NCI-H2196 treated with DMSO at 0.1 percent for 48 hours (cell line): ENCODE data around the gene MB.

Source experiments
- DNase-seq: peaks from one replicate; lab custom pipeline; 2025; ENCODE audit not compliant: unreplicated experiment; lab: John Stamatoyannopoulos, UW

The MB gene

DNA sequence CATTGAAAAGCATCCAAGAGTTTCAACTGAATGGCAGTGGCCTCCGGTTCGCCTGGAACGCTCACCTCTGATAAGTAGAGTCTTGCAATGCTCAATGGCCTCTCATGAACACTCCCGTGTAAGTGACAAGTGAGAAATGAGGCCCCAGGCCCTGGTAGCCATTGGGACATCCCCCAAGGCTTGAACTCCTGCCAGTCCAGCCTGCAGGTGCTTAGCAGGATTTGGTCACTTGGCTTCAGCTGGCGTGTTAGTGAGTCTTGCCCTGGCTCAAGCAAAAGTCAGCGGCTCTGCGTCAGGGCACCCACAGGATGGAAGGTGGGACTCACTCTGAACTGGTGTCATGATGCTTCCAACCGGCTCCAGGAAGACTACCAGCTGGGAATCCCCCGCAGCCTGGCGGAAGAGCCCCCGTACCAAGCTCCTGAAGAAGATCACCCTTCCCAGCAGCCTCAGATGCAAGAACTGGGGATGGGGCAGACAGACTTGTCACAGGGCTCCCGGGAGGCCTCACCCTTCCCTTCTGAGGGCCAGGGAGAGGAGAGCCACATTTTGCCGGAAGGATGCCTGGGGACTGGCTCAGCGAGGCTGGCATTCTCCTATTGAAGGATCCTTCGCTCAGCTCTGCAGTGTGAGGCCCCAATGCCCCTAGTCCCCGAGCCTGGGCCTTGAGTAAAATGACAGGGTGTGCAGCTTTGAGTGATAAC is 19.3 kb downstream of the MB start:
- no peak for DNase-seq

DNA sequence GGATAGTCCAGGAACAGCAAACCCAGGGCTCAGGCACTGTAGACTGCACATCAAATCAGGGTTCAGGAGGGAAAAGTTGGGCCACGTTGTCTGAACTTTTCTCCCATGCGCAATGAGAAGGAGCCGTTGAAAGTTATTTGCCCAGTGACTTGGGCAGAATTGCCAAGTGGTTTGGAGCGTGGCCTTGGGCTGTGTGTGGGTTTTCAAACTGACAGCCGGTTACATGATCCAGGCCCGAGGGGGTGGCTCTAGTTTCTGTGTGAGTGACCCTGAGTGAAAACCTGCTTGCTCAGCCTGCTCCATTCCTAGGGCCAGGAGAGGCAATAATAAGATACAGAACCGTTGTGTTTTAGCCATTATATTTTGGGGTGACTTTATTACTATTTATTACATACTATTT is 20.3 kb downstream of the MB start:
- no peak for DNase-seq

DNA sequence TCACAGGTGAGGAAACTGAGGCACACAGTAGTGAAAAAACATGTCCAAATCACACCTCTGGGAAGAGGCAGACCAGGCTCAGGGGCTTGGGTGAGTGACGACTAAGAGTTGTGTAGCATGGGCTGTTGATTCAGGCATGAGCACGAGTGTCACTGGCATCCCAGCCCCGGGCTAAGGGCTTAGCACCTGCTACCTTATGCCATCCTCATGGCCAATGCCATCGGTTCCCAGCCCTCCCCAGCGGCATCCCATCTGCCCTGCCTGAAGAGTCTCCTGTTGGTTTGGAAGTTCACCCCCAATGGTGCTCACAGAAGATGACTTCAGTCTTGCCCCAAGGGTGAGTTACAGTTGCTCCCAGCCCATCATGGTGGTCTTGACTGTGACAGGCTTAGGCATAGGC is 22.4 kb downstream of the MB start:
- DNase-seq = no peak

DNA sequence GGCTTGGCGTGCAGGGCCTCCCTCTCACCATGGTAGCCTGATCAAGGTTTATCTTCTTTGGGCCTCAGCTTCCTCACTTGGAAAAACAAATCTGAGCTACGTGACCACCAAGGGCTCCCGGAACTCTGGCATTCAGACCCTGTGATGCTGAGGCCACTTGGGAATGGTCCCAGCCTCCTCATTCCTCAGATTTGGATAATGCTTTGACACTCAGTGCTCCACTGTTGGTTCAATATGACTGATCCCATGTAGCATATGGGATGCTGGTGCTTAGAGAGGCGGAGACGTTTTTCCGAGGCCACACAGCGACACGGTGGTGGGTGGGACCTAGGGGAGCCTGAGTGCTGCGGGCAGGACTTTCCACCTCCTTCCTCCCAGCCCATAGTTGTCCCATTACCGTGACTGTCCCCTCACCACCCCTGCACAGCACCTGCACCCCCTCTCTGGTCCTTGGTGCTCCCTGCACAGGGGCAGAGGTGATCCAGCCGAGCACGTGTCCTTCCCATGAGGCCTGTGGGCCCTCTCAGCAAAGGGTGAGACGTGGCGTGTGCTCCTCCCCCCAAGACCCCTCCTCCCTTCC is 23.1 kb downstream of the MB start:
- no peak for DNase-seq

DNA sequence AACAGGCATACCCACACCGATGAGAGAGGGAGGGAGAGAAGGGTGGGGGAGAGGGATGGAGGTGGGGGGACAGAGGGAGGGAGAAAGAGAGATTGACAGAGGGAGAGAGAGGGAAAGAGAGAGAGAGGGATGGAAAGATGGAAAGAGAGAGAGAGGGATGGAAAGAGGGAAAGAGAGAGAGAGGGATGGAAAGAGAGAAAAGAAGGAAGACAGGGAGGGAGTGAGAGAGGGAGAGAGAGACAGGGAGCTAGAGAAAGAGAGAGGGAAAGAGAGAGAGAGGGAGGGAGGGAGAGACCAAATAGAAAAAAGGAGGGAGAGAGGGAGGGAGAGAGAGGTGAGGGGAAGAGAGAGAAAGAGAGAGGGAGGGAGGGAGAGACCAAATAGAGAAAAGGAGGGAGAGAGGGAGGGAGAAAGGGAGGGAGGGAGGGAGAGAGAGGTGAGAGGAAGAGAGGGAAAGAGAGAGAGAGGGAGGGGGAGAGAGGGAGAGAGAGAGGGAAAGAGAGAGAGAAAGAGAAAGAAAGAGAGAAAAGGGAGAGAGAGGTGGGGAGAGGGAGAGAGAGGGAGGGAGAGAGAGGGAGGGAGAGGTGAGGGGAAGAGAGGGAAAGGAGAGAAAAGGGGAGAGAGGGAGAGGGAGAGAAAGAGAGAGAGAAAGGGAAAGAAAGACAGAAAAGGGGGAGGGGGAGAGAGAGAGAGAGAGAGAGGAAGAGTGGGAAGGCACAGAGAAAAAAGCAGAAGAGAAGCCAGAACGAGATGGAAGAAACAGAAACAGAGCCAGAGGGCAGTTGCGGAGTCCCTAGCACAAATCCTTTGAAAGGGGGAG is 23.8 kb downstream of the MB start:
- no peak for DNase-seq

DNA sequence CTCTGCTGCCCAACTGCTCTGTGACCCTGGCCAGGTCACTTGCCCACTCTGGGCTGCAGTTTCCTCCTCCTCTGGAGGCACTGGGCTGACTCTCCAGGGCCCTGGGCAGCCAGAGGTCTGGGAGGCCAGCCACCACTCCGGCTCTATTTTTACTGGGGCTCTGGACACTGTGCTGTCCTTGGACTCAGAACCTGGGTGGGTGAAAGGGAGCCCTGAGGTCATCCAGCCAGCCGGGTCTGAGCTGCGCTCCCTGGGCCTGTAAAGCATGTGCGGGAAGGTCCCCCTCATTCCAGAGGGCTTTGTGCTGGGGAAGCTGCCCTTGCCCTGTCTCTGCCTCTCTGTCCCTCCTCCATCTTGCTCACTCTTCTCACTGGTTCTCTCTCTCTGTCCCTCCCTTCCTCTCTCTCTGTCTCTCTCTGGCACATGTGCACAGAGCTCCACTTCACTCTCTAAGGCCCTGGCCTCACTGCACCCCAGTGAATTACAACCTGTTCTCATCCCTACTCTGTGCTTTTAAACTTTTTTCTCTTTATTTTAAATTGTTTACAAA is 24.6 kb downstream of the MB start:
- no peak for DNase-seq

DNA sequence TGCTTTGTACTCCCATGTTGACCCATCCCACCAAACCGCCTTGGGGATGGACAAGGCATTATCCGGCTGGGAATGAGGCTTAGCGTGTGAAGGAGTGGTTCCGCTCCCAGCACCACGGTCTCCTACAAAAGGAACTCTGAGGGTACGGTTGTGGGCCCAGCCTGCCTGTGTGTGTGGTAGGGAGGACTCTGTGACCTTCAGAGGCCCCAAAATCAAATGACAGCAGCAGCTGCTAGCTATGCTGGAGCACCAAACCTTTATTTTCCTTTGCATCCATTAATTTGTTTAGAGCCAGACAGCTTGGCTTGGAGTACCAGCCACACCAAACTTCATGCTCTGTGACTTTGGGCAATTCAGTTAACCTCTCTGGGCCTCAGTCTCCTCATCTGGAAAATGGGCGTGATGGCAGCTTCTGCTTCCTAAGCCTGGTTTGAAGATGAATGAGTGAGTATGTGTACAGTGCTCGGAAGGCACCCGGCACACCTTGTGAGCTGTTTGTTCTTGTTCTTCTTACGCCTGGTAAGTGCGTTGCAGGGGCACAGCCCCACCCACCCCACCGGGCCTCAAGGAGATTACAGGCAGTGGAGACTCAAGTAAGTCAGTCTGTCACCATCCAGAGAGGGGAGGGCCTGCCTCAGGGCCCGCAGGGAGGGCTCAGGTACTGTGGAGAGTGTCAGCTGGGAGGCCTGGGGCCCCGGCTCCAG is 25.3 kb downstream of the MB start:
- no peak for DNase-seq

DNA sequence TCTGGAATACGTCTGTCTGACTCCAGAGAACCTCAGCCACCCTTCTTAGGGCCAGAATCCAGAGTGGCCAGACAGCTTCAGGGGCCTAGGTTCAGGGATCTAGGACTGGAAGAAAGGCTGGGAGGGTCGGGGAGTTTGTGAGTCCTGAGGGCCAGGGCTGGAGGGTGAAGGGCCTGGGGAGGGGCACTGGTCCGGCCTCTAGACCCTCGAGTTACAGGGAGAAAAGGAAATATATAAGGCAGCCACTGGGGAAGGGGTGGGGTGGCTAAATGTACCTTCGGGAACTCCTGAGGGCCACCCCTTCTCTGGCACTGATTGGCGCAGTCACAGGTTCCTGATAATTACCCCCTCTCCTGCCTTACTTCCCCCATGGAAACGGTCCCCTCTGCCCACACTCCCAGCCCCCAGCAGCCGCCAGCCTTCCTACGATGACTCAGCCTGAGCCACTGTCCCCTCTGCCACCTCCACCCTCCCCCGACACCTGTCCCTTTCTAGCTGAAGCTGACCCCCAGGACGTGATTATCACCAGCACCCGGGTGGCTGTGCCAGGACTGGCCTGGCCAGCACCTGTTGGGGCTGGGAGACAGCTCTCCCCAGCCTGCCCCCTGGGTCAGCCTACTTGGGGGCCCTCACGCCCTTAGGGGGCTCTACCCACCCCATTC is 26.4 kb downstream of the MB start:
- DNase-seq = no peak

DNA sequence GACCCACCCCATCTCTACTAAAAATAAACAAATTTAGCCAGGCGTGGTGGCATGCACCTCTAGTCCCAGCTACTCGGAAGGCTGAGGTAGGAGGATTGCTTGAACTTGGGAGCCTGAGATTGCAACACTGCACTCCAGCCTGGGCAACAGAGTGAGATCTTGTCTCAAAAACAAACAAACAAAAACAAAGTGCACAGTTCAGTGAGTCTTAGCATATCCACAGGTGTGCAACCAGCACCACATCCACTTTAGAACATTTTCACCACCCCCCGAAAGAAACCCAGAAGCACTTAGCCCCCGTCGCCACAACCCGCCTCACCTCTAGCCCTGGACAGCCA is 27.4 kb downstream of the MB start:
- no peak for DNase-seq

DNA sequence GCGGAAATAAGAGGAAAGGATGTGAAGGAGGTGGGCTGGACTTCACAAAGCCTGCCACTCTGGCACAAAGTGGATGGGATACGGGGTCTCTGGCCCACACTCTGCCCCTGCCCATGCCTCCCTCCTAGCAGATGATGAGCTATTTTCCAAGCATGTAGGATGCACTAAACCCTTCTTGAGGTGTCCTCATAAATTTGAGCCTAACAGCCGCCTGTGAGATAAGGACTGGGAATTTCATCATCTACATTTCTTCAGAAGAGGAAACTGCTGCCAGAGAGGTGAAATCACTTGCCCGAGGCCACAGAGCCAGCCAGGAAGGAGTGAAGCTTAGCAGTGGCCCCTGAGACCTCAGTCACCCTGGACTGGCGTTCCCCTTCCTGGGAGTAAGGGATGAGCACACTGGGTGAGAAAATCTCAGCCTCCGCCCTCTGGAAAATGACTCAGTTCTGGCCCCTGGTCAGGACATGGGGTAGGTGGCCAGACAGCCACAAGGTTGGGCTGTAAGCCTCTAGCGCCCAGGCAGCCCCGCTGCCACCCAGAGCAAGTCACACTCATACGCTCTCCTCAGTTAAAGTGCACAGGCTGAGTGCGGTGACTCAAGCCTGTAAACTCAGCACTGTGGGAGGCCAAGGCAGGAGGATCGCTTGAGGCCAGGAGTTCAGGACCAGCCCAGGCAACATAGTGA is 27.9 kb downstream of the MB start:
- DNase-seq = no peak

DNA sequence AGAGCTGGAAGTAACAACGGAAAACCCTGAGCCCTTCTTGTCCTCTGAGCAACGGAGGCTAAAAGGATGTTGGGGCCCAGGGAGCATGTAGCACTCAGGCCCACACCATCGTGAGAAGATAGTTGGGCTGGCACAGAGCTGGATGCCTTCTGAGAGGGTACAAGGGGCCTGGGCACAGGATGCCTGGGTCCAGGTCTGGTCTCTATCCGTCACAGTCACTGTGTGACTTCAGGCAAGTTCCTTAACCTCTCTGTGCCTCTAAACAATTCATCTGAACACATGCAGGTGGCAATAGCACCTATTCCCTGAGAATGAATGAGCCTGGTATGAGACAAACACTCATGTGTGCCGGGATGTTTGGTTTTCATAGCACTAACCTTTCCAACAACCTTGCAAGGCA is 29.2 kb downstream of the MB start:
- no peak for DNase-seq

DNA sequence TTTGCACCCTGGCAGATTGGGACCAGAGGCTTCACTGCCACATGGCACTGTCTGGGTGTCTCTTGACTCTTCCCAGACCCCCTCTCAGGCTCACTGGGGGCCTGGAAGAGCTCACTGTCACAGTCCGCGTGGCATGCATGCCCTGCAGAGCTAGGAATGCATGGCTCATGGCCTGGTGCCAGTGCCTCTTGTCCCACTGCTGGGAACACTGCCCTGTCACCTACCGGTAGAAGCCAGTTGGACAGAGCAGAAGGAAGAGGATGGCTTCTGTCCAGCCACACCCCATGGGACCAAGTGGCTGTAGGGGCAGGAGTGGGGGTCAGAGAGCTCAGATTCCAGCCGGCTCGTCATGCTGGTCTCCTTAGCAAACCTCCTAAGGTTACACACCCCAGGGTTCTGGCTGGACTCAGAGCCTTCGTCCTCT is 29.7 kb downstream of the MB start:
- DNase-seq = no peak

DNA sequence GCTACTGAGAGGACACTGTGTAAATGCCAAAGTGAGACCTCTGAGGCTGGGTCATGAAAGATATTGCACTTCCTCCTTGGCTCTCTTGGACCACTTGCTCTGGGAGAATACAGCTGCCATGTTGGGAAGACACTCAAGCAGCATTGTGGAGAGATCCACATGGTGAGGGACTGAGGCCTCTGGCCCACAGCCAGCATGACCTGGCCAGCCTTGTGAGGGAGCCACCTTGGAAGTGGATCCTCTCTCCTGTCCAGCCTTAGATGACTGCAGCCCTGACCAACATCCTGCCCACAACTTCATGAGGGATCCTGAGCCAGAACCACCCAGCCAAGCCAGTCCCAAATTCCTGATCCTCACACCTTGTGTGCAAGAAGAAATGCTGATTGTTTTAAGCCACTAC is 30.4 kb downstream of the MB start:
- no peak for DNase-seq

DNA sequence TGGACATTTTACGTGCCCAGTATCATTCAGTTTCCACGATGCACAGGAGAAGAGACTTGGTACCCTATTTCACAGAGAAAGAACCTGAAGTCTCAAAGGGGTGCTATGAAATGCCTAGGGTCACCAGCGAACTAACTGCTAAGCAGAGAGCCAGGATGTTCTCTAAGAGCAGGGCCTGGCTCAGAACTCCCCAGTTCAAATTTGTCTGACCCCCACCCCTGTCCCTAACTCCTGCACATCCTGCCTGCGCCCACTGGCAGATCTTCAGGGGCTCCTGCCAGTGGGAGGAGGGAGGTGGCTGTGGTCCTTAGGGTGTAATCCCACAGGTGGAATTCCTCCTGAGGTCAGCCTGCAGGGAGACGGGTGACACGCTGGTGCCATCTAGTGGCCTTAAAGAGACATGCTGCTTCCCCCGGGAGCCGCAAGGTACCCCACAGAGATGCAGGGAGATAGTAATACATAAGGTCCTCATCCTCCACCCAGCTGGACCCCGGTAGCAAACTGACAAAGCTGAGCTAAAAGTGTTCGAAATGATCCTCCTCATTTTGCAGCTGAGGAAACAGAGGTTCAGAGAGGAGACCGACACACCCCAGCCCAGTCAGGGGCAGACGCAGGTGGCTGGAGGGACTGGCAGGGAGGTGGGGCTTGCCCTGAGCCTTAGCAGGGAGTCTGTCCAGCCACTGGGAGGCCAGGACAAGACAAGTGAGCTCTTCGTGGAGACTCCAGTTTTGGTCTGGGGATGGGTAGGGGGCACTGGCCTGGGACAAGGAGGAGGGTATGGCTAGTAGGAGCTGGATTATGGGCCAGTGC is 34.1 kb downstream of the MB start:
- DNase-seq = peak; percentile 39

DNA sequence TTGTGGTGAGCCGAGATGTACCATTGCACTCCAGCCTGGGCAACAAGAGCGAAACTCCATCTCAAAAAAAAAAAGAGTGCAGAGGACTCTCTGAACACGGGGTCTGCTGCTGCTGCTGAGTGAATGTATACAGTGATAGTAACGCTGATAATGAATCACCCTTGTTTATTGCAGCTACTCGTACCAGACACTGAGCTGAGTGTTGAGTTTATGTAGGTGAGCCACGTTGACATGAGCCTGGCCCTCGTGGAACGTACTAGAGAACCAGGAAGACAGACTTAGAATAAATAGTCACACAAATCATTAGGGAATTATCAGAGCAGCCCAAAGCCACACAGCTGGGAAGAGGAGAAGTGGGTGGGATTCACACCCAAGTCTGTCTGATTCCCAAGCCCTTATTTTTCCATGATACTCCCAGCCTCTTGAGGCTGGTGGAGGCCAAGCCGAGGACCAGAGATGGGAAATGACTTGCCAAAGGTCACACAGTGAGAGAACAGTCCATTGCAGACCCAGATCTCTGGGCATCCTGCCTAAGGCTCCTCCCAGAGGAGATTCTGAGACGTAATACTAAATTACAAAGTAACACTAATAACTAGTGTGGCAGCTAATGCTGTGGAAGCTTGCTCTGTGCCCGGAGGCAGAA is 34.8 kb downstream of the MB start:
- no peak for DNase-seq

DNA sequence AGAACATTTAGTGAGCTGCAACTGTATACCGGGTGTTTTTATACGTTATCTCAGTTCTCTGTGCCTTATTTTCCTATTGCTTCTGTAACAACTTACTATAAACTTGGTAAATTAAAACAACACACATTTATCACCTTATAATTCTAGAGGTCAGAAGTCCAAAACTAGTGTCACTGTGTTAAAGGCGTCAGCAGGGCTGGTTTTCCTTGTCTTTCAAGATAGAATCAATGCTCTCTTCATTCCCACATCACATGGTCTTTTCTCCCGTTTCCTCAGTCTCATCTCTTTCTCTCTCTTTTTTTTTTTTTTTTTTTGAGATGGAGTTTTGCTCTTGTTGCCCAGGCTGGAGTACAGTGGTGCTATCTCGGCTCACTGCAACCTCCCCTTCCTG is 36.1 kb downstream of the MB start:
- no peak for DNase-seq

DNA sequence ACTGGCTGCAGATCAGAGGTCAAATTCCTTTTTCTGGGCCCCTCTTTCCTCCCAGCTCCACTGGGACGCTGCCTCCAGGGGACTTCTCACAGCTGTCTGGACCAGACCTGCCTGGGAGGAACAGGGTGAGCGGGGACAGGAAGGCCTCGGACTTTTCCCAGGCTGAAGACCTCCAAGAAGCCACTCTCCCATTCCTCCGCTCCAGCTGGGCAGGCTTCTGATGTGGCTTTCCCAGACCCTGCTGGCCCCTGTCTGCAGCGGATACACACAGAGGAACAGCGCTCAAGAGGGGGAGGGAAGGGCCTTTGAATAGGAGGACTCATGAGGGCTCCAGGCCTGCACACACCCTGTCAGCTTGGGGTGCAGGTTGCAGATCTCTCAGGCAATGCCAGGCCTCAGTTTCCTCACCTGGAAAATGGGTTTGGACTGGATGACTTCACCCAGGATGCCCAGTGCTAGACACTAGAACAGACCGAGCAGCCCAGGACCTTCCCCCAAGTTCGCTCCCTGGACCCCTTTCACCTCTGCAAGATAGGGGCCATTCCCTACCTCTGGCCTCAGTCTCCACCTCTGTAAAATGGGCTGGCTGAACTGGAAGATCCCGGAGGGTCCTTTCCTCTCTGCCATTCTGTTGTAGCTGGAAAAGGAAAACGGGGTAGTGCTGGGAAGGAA is 36.6 kb downstream of the MB start:
- DNase-seq = no peak

DNA sequence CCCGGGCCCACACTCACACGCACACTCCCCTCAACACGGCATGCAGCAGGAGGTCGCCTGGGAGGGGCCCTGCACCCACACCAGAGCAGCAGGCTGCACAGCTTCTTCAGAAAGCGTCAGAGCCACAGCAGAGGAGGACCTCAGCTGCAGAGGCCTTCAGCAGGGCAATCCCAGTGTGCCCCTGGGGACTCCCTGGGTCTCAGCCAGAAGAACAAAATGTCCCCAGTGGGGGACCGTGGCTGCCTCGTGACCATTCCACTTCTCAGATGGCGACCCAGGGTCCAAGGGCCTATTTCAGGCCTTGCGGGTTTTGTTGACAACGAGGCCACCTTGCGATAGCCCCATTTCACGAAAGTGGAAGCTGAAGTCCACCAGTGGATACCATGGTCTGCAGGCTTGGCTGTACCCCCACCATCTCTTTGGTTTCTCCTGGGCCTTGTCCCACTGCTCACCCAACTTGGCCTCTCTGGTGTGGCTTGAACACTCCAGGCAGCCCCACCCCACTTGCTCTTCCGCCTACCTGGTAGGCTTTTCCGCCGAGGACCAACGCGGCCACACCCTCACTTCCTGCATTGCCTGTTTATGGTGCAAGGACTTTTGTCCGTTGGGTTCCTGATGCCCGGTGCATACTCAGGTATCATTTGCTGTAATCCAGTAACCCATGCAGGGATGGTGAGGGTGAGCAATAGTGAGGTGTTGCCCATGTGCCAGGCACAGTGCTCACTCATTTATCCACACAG is 38.1 kb downstream of the MB start:
- DNase-seq = no peak
